ENCODE results near the gene UNC119. TPM values are rescaled to one million over a fixed set of nuclear protein-coding genes. Genes with fewer than 3 reads are reported as not detected.
A peak's percentile ranks its signal among the peaks of the same experiment; 100 is the strongest.

Gene UNC119
- total and polyA plus RNA-seq, 2 of the 13 experiments (the other 11 are each of a cell fraction or from before 2014, with no cell fraction given) = 10.4 to 63.1 TPM

DNA sequence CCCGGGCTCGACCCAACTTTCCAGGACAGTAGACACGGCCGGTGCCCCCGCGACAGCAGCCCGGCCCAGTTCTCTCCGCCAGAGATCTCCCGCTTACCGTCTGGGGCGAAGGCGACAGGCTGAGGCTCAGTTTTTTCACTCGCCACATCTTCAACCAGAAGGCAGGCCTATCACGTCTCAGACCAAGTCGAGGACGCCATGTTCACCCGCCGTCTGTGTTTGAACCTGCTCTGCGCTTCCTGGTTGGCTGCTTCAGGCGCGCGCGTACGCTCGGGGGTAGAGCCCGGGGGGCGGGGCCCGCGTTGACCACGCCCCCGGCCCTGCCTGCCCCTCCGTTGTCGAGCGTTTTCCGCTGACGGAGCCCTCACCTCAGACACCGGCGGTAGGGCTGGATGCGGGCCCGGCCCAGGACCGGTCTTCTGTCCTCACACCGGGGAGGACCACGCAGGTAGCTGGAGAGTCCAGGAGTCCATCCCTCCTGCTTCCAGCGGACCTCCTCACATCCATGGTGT lies 46.4 kb upstream of the UNC119 start, which contains the start of gene SPAG5 (continued):
- TF ChIP-seq ZNF788 (CRISPR knock-in tag; IDR thresholded peaks at IDR 0.05; ENCODE audit: borderline replicate concordance) (no peak; the same call in 1 of the 2 replicates), ZNF441 (CRISPR knock-in tag; IDR thresholded peaks at IDR 0.05; ENCODE audit: borderline replicate concordance) (no peak), FOXP1 (IDR thresholded peaks at IDR 0.05) (no peak), FOXP1 (CRISPR knock-in tag; IDR thresholded peaks at IDR 0.05) (no peak), ATF7-NPFF (CRISPR knock-in tag; IDR thresholded peaks at IDR 0.05; ENCODE audit: low read depth) (peak; percentile 88; the same call in 1 of the 2 replicates), ZNF256 (CRISPR knock-in tag; conservative IDR thresholded peaks at IDR 0.05) (0 out of 2 replicates have a peak, but pooled peaks have one; percentile 3), ETV5 (CRISPR knock-in tag; IDR thresholded peaks at IDR 0.05; ENCODE audit: borderline replicate concordance) (no peak), GTF3A (CRISPR knock-in tag; conservative IDR thresholded peaks at IDR 0.05) (no peak), NR3C1 (CRISPR knock-in tag; IDR thresholded peaks at IDR 0.05) (no peak), ZBTB20 (CRISPR knock-in tag; IDR thresholded peaks at IDR 0.05; ENCODE audit: borderline replicate concordance, low read depth) (no peak), SNAI1 (CRISPR knock-in tag; IDR thresholded peaks at IDR 0.05; ENCODE audit: borderline replicate concordance) (peak; percentile 70; the same call in 1 of the 2 replicates), ATAD3A (CRISPR knock-in tag; IDR thresholded peaks at IDR 0.05) (no peak), SATB2 (CRISPR knock-in tag; IDR thresholded peaks at IDR 0.05) (no peak), CREM (IDR thresholded peaks at IDR 0.05) (no peak), CREM (CRISPR knock-in tag; IDR thresholded peaks at IDR 0.05) (no peak)
- TF ChIP-seq, protein P1, sequence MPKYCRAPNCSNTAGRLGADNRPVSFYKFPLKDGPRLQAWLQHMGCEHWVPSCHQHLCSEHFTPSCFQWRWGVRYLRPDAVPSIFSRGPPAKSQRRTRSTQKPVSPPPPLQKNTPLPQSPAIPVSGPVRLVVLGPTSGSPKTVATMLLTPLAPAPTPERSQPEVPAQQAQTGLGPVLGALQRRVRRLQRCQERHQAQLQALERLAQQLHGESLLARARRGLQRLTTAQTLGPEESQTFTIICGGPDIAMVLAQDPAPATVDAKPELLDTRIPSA (CRISPR knock-in tag; IDR thresholded peaks at IDR 0.05; ENCODE audit: borderline replicate concordance) = no peak
- TF ChIP-seq, protein P2, sequence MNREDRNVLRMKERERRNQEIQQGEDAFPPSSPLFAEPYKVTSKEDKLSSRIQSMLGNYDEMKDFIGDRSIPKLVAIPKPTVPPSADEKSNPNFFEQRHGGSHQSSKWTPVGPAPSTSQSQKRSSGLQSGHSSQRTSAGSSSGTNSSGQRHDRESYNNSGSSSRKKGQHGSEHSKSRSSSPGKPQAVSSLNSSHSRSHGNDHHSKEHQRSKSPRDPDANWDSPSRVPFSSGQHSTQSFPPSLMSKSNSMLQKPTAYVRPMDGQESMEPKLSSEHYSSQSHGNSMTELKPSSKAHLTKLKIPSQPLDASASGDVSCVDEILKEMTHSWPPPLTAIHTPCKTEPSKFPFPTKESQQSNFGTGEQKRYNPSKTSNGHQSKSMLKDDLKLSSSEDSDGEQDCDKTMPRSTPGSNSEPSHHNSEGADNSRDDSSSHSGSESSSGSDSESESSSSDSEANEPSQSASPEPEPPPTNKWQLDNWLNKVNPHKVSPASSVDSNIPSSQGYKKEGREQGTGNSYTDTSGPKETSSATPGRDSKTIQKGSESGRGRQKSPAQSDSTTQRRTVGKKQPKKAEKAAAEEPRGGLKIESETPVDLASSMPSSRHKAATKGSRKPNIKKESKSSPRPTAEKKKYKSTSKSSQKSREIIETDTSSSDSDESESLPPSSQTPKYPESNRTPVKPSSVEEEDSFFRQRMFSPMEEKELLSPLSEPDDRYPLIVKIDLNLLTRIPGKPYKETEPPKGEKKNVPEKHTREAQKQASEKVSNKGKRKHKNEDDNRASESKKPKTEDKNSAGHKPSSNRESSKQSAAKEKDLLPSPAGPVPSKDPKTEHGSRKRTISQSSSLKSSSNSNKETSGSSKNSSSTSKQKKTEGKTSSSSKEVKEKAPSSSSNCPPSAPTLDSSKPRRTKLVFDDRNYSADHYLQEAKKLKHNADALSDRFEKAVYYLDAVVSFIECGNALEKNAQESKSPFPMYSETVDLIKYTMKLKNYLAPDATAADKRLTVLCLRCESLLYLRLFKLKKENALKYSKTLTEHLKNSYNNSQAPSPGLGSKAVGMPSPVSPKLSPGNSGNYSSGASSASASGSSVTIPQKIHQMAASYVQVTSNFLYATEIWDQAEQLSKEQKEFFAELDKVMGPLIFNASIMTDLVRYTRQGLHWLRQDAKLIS (CRISPR knock-in tag; IDR thresholded peaks at IDR 0.05) = no peak
- TF ChIP-seq, protein P3, sequence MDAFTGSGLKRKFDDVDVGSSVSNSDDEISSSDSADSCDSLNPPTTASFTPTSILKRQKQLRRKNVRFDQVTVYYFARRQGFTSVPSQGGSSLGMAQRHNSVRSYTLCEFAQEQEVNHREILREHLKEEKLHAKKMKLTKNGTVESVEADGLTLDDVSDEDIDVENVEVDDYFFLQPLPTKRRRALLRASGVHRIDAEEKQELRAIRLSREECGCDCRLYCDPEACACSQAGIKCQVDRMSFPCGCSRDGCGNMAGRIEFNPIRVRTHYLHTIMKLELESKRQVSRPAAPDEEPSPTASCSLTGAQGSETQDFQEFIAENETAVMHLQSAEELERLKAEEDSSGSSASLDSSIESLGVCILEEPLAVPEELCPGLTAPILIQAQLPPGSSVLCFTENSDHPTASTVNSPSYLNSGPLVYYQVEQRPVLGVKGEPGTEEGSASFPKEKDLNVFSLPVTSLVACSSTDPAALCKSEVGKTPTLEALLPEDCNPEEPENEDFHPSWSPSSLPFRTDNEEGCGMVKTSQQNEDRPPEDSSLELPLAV (CRISPR knock-in tag; conservative IDR thresholded peaks at IDR 0.05; ENCODE audit: low read depth) = no peak
- TF ChIP-seq, protein P4, sequence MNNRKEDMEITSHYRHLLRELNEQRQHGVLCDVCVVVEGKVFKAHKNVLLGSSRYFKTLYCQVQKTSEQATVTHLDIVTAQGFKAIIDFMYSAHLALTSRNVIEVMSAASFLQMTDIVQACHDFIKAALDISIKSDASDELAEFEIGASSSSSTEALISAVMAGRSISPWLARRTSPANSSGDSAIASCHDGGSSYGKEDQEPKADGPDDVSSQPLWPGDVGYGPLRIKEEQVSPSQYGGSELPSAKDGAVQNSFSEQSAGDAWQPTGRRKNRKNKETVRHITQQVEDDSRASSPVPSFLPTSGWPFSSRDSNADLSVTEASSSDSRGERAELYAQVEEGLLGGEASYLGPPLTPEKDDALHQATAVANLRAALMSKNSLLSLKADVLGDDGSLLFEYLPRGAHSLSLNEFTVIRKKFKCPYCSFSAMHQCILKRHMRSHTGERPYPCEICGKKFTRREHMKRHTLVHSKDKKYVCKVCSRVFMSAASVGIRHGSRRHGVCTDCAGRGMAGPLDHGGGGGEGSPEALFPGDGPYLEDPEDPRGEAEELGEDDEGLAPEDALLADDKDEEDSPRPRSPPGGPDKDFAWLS (CRISPR knock-in tag; IDR thresholded peaks at IDR 0.05; ENCODE audit: borderline replicate concordance) = no peak
- TF ChIP-seq, protein P5, sequence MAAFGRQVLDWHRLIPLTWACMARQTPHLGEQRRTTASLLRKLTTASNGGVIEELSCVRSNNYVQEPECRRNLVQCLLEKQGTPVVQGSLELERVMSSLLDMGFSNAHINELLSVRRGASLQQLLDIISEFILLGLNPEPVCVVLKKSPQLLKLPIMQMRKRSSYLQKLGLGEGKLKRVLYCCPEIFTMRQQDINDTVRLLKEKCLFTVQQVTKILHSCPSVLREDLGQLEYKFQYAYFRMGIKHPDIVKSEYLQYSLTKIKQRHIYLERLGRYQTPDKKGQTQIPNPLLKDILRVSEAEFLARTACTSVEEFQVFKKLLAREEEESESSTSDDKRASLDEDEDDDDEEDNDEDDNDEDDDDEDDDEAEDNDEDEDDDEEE (CRISPR knock-in tag; IDR thresholded peaks at IDR 0.05) = peak; percentile 38; the same call in 1 of the 2 replicates
